GM19193 (cell line): Measurements from ENCODE around the gene TSPAN14.

Experiments
- POLR2A ChIP-seq: IDR thresholded peaks from 4 replicates; pipeline ENCODE4 v1.6.1; 2011; ENCODE audit not compliant: insufficient read depth, insufficient read length; ENCODE audit errors: extremely low read depth

Gene TSPAN14

DNA sequence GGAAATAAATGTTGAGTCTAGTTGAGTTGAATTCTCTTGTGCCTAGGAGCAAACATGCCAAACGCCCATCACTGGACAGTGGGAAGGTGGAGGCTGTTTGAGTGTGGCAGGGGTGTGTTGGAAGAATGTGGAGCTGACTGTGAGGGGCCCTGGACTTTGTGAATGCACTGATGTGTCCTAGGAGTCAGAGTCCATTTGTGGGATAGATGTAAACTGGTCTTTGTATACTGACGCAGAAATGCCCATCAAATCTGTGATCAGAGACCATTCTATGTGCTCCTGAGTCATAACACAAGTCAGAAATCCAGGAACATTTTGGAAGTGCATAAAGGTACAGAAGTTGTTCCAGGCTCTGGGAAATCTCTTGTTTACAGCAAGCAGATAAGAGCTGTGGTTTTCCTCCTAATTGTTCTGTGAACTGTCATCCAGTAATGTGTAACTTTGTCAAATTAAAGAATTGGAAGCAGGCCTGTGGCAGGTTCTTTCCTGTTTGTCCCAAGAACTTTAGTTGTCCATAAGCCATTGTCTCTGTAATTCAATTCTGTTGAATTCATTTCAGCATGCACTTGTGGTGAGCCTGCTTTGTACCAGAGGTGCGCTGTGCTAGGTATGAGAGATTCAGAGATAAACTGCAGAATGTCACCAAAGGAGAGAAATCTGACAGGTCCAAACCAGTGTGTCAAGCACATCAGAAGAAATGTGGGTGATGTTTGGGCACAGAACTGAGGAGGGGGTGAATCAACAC, 38.2 kb upstream of the TSPAN14 start:
- no peak for TF ChIP-seq POLR2A

DNA sequence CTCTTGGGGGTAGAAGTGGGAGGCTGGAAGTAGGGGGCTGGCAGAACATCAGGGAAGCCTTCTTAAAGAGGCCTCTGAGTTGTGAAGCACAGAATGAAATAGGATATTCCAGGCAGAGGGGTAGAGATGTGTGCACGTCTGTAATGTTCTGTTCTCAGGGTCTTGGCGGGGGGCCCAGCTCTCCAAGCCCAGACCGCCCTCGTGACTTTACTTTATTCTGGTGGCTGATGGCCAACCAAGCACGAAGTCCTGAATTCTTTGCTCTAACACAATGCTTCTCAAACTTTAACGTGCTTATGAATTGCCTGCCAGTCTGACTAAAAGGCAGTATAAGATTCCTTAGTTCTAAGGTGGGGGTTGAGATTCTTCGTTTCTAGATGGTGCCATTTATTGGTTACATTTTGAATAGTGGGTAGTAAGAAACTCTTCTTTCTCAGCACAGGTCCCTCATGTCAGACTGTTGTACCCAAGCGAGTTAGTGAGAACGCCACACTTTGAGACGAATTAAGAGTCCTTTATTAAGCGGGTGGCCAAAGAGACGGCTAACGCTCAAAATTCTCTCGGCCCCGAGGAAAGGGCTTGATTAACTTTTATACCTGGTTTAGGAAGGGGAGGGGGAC, 37.5 kb upstream of the TSPAN14 start:
- no peak for TF ChIP-seq POLR2A

- TF ChIP-seq POLR2A = no peak
Measured at GRCh38 chr10:80421050-80421706, 32.9 kb upstream of the TSPAN14 start.

GRCh38 chr10:80421707-80422536, 32.2 kb upstream of the TSPAN14 start:
- no peak for TF ChIP-seq POLR2A

DNA sequence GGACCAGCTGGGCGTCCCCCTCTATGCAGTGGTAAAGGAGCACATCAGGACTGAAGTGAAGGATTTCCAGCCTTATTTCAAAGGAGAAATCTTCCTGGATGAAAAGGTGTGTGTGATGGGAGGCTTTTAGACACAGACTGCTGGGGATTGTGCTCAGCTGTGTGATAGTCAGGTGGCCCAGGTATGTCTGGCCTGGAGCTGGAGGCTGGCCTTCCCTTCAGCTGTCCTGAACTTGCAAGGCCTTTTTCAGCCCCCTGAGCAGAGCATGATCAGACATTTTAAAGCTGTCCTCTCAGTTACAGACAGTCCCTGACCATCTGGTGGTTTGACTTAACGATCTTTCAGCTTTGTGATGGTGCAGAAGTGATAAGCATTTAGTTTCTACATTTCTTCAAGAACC, 28.2 kb upstream of the TSPAN14 start:
- no peak for TF ChIP-seq POLR2A

DNA sequence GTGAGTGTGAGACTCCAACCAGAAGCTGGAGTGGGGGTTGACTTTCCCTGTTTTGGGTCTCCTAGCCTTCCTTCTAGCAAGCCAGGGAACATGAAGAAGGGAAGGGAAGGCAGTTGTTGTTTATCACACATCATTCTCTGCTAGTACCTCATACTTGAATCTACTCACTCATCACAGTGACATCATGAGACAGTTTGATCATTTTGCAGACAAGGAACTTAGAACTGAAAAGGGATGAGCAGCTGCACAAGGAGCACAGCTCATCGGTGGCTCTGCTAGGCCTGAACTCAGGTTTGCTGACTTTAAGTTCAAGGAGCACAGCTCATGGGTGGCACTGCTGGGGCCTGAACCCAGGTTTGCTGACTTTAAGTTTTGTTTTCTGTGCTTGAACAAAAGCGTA, 26.6 kb upstream of the TSPAN14 start:
- TF ChIP-seq POLR2A = no peak

- TF ChIP-seq POLR2A = no peak
Measured at GRCh38 chr10:80429521-80429973, 24.6 kb upstream of the TSPAN14 start.

DNA sequence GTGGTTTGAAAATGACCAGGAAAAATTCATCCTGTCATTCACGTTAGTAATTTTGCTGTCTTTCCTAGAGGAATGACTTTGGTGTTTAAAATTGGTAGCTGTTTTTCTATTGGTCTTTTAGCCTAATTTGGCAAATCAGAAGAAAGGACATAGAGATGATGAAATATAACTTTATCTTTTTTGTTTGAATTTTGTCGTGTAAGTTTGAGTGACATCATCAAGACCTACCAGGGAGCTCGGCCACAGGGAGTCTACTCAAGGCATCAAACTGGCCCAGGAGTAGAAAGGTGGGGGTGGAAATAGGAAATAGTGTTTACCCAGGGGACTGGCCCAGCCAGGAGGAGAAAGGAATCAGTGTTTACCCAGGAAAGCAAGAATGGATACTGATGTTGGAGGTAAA, 21.0 kb upstream of the TSPAN14 start:
- TF ChIP-seq POLR2A = no peak

DNA sequence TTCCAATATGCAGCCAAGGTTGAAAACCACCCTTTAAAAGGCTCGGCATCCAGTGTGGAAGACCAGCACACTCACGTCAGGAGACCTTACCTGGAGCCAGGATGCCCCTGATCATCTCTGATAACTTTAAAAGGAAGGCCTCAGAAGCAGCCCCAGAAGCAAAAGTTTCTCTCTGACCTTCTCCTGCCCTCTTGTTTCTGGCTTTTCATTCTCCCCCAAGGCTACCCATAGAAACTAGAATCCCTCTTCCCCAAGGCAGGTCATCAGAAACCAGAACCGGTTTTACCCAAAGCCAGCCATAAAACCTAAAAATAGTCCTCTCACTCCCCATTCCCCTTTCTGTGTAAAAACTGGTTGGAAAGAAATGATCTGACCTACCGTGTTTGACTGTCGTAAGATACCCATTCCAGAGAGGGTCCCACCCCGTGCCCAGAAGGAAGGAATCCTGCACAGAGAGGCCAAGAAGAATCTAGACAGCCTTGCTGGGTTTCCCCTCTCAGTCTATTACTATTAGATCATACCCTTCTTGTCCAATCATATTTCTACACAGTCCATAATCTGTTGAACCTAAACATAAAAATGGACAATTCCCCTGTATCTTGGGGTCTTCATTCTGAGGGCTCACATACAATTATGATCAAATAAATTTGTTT, 17.5 kb upstream of the TSPAN14 start:
- TF ChIP-seq POLR2A = no peak

GRCh38 chr10:80437227-80437626, 16.9 kb upstream of the TSPAN14 start:
- no peak for TF ChIP-seq POLR2A

DNA sequence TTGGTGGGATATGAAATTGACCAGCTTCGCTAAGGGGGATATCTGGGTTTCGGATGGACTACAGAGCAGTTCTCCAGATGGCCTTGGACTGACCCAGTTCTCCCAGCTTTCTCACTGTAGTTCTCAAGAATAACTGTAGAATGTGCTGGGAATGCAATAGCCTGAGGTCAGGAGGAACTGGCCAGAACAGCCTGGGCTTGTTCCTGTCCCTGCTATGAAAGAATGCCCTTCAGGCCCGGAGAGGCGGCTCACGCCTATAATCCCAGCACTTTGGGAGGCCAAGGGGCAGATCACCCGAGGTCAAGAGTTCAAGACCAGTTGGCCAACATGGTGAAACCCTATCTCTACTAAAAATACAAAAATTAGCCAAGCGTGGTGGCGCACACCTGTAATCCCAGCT, 12.3 kb upstream of the TSPAN14 start:
- TF ChIP-seq POLR2A = no peak

DNA sequence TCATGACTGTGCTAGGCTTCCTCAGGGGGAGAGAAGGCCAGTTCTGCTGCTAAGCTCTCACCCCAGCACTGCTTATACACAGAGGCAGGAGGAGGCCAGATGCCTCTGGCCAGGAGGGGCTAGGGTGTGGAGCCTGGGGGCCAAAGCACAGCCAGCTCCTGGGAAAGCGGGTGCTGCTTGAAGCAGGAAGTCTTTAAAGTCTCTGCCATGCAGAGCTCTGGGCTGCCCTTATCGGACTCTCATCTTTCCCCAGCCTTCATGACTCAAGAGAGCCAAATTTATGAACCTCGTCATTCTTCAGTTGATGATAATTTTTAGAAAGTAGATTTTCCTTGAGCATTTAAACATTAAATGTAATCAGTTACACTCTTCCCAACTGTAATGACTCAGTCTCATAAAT, 11.2 kb upstream of the TSPAN14 start:
- TF ChIP-seq POLR2A = no peak

GRCh38 chr10:80443531-80443974, 10.6 kb upstream of the TSPAN14 start:
- TF ChIP-seq POLR2A = no peak

GRCh38 chr10:80444124-80444523, 10.0 kb upstream of the TSPAN14 start:
- no peak for TF ChIP-seq POLR2A
